Stomach (tissue), 9 donors: ENCODE measurements around the gene LCN6. TPM values are rescaled to one million over a fixed set of nuclear protein-coding genes. Genes with fewer than 3 reads are reported as not detected.

ENCODE experiments used
- DNase-seq, 2 donors: peaks; one replicate each; pipeline versions ENCODE4 v3.0.0 to v3.0.0-alpha.2; 2013 to 2019
- H3K27ac ChIP-seq, 5 donors: fragments of 200-600 bp in 4 of 5; sonication (generic) in 4 of 5; one replicate each; pipeline ENCODE4 v1.5.1; 2013 to 2019; ENCODE audit warnings: mild to moderate bottlenecking in 1 of 5, moderate library complexity in 1 of 5
- H3K27me3 ChIP-seq, 3 donors: fragments of 200-600 bp; sonication (generic); one replicate each; pipeline ENCODE4 v1.5.1; 2017 to 2019; ENCODE audit warnings: mixed run types in 1 of 3
- H3K36me3 ChIP-seq, 4 donors: fragments of 200-600 bp; sonication (generic); 1 replicate in 3 of 4; 2 replicates in 1 of 4; pipeline ENCODE4 v1.5.1; 2016 to 2019
- H3K4me1 ChIP-seq, 4 donors: fragments of 200-600 bp; sonication (generic); one replicate each; pipeline ENCODE4 v1.5.1; 2016 to 2019
- H3K4me3 ChIP-seq, 4 donors: fragments of 200-600 bp; sonication (generic) in 3 of 4; one replicate each; pipeline ENCODE4 v1.5.1; 2016 to 2019; ENCODE audit warnings: mild to moderate bottlenecking in 1 of 4
- H3K9me3 ChIP-seq, 4 donors: fragments of 200-600 bp; sonication (generic); one replicate each; pipeline ENCODE4 v1.5.1; 2016 to 2019
- CTCF ChIP-seq, 7 experiments: fragments of 450-650 bp in 4 of 7; fragments of 200-600 bp in 3 of 7; sonication (generic) in 3 of 7; IDR thresholded peaks; one replicate each; pipeline ENCODE4 v1.5.1; 2016 to 2019; ENCODE audit warnings: antibody characterized with exemption in 7 of 7, control low read depth in 2 of 7, mild to moderate bottlenecking in 1 of 7
- EP300 ChIP-seq: sonication (generic); formaldehyde crosslinking; IDR thresholded peaks from one replicate; pipeline ENCODE4 v1.6.1; 2017; ENCODE audit warnings: antibody characterized with exemption
- POLR2A ChIP-seq, 4 donors: fragments of 450-650 bp; IDR thresholded peaks; one replicate each; pipeline ENCODE4 v1.6.1; 2016; ENCODE audit warnings: antibody characterized with exemption in 4 of 4, control low read depth in 2 of 4, mild to moderate bottlenecking in 1 of 4, moderate library complexity in 1 of 4
- POLR2AphosphoS5 ChIP-seq, 3 donors: sonication (generic); formaldehyde crosslinking; IDR thresholded peaks; one replicate each; pipeline ENCODE4 v1.6.1; 2016; ENCODE audit warnings: antibody characterized with exemption in 3 of 3
- WGBS, 5 donors: extraction: QIAGEN DNeasy Blood & Tissue Kit in 3 of 5; methylation state at CpG; one replicate each; pipeline versions ENCODE4 v1.1.5 to v1.1.7; 2013 to 2018; 5-methylcytosine and 5-hydroxymethylcytosine counted together
- intact Hi-C: fragments of 100-400 bp; cut with DNase I; formaldehyde crosslinking; loops from one replicate; pipeline ENCODE4 v1.15.1; 2023; ENCODE audit warnings: low total_unique reads
- polyA plus RNA-seq, 3 donors: library from polyadenylated mRNA; stranded (reverse); fragments of 200-250 nt; gene quantifications; one replicate each; pipeline ENCODE4 v1.2.3, GENCODE V29; 2013
- total RNA-seq, 5 donors: library from RNA; depleted of rRNA; stranded (reverse); fragments of >200 nt; gene quantifications; one replicate each; pipeline versions ENCODE4 v1.1.0 to v1.2.3, GENCODE V29; 2014 to 2016
- donor health status: healthy with polysubstance abuse.
- donor health status: Bipolar disorder and iron deficiency.
- donor health status: healthy.

Gene LCN6
- total and polyA plus RNA-seq, 8 donors: 7.0 to 31.2 (median 19.2) TPM; not detected in 2

DNA sequence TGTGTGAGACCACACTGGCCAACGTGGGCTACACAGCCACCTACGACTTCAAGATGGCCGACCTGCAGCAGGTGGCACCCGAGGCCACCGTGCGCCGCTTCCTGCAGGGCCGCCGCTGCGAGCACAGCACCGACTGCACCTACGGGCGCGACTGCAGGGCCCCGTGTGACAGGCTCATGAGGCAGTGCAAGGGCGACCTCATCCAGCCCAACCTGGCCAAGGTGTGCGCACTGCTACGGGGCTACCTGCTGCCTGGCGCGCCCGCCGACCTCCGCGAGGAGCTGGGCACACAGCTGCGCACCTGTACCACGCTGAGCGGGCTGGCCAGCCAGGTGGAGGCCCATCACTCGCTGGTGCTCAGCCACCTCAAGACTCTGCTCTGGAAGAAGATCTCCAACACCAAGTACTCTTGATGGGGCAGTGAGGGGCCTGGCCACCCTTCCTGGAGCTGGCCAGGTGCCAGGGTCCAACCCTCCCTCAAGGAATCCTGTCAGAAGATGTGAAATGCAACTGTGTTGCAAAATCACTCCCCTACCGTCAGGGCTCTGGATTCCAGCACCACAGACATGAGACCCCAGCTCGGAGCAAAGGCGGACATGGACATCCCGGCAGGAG is 24.9 kb downstream of the LCN6 start:
- intact Hi-C loops: no loop called here
- no peak overlapping the region for H3K4me3 ChIP-seq
- peaks cover 42 to 84% (median 73%) of the 10 kb centered on the region in 4 donors for H3K4me1 ChIP-seq
- H3K9me3 ChIP-seq: no peaks in the 10 kb centered on the region
- no peak overlapping the region for H3K27ac ChIP-seq
- H3K27me3 ChIP-seq: no peaks in the 10 kb centered on the region
- WGBS, 5 donors: 89 to 94% (median 91%) methylated on average over 26 to 32 of the region's 32 CpGs
- DNase-seq: no peak
- TF ChIP-seq CTCF (IDR thresholded peaks at IDR 0.05) (no peak), POLR2A (IDR thresholded peaks at IDR 0.05) (no peak), POLR2AphosphoS5 (IDR thresholded peaks at IDR 0.05) (no peak), EP300 (no peak)
- H3K36me3 ChIP-seq: peaks cover 37 to 58% (median 57%) of the 10 kb centered on the region in 4 donors

GRCh38 chr9:136722969-136723356 is 25.4 kb downstream of the LCN6 start:
- no peaks in the 10 kb centered on the region for H3K27me3 ChIP-seq
- no peaks in the 10 kb centered on the region for H3K9me3 ChIP-seq
- H3K4me1 ChIP-seq: peaks cover 40 to 82% (median 71%) of the 10 kb centered on the region in 4 donors
- DNase-seq: no peak
- no peak overlapping the region for H3K27ac ChIP-seq
- TF ChIP-seq POLR2AphosphoS5 (IDR thresholded peaks at IDR 0.05) (peak in 2 of 3 donors; percentile 10 to 36), CTCF (IDR thresholded peaks at IDR 0.05) (no peak)
- H3K4me3 ChIP-seq: no peak overlapping the region
- H3K36me3 ChIP-seq: peaks cover 37 to 58% (median 57%) of the 10 kb centered on the region in 4 donors
- 82 to 90% (median 86%) methylated on average over 7 to 24 of the region's 24 CpGs for WGBS, 5 donors
- intact Hi-C loops: no loop called here

GRCh38 chr9:136722093-136722968 is 26.0 kb downstream of the LCN6 start:
- H3K36me3 ChIP-seq: peaks cover 37 to 58% (median 57%) of the 10 kb centered on the region in 4 donors
- no peak for DNase-seq
- WGBS, 5 donors: 80 to 88% (median 83%) methylated on average over 12 to 31 of the region's 31 CpGs
- intact Hi-C loops: no loop called here
- no peaks in the 10 kb centered on the region for H3K27me3 ChIP-seq
- TF ChIP-seq POLR2AphosphoS5 (IDR thresholded peaks at IDR 0.05): no peak
- H3K27ac ChIP-seq: no peak overlapping the region
- no peak overlapping the region for H3K4me3 ChIP-seq
- H3K4me1 ChIP-seq: peaks cover 38 to 82% (median 69%) of the 10 kb centered on the region in 4 donors
- H3K9me3 ChIP-seq: no peaks in the 10 kb centered on the region

GRCh38 chr9:136721339-136722092 is 26.8 kb downstream of the LCN6 start:
- WGBS, 5 donors: 59 to 71% (median 63%) methylated on average over 9 to 30 of the region's 30 CpGs
- peaks cover 37 to 56% (median 55%) of the 10 kb centered on the region in 4 donors for H3K36me3 ChIP-seq
- peaks cover 0 to 2% (median 0%) of the 10 kb centered on the region in 3 donors for H3K27me3 ChIP-seq
- TF ChIP-seq CTCF (IDR thresholded peaks at IDR 0.05): no peak
- TF ChIP-seq EP300: no peak
- TF ChIP-seq POLR2A (IDR thresholded peaks at IDR 0.05): no peak
- TF ChIP-seq POLR2AphosphoS5 (IDR thresholded peaks at IDR 0.05): no peak
- H3K9me3 ChIP-seq: no peaks in the 10 kb centered on the region
- peak overlapping the region in 2 of 5 donors; percentile 5 to 54 for H3K27ac ChIP-seq
- no peak overlapping the region for H3K4me3 ChIP-seq
- H3K4me1 ChIP-seq: peaks cover 30 to 74% (median 61%) of the 10 kb centered on the region in 4 donors
- intact Hi-C loops: no loop called here
- no peak for DNase-seq
